HepG2 (cell line): Measurements from ENCODE around the gene ACP5. TPM values are rescaled to one million over a fixed set of nuclear protein-coding genes. Genes with fewer than 3 reads are reported as not detected.

ENCODE experiments used
- FOXA1 ChIP-seq, 2 experiments: fragments of 450-650 bp in 1 of 2; sonication (generic) in 1 of 2; formaldehyde crosslinking in 1 of 2; IDR thresholded peaks; 2 replicates each; pipeline versions ENCODE4 v1.4.0 to v1.6.1; 2016 to 2020; ENCODE audit warnings: missing genetic modification reagents in 1 of 2
- GMEB1 ChIP-seq: sonication (generic); formaldehyde crosslinking; IDR thresholded peaks from 2 replicates; pipeline ENCODE4 v1.5.1; 2020; ENCODE audit warnings: missing genetic modification reagents, mild to moderate bottlenecking, borderline replicate concordance
- NBN ChIP-seq: fragments of 450-650 bp; conservative IDR thresholded peaks from 2 replicates; pipeline ENCODE4 v1.6.1; 2017
- NCOA1 ChIP-seq: sonication (generic); formaldehyde crosslinking; IDR thresholded peaks from 2 replicates; pipeline ENCODE4 v1.9.0; 2021; ENCODE audit warnings: missing genetic modification reagents
- REXO4 ChIP-seq: sonication (generic); formaldehyde crosslinking; IDR thresholded peaks from 2 replicates; pipeline ENCODE4 v1.8.0; 2022; ENCODE audit warnings: missing genetic modification reagents, mild to moderate bottlenecking, borderline replicate concordance
- SMARCC2 ChIP-seq: fragments of 450-650 bp; IDR thresholded peaks from 2 replicates; pipeline ENCODE4 v1.6.1; 2017; ENCODE audit warnings: antibody characterized with exemption, mild to moderate bottlenecking
- TAF1 ChIP-seq: sonication (generic); formaldehyde crosslinking; IDR thresholded peaks from 2 replicates; pipeline ENCODE4 v1.4.0; 2020; ENCODE audit warnings: missing genetic modification reagents
- XBP1 ChIP-seq: sonication (generic); formaldehyde crosslinking; IDR thresholded peaks from 2 replicates; pipeline ENCODE4 v1.5.0; 2020; ENCODE audit warnings: missing genetic modification reagents
- ZFP36 ChIP-seq: fragments of 150-350 bp; IDR thresholded peaks from 2 replicates; pipeline ENCODE4 v1.6.1; 2018; ENCODE audit warnings: borderline replicate concordance, low read length, low read depth; ENCODE audit not compliant: partially characterized antibody
- ZFY ChIP-seq: sonication (generic); formaldehyde crosslinking; IDR thresholded peaks from 2 replicates; pipeline ENCODE4 v1.4.0; 2020; ENCODE audit warnings: missing genetic modification reagents
- ZHX2 ChIP-seq, 2 experiments: sonication (generic) in 1 of 2; formaldehyde crosslinking in 1 of 2; IDR thresholded peaks; 2 replicates each; pipeline versions ENCODE4 v1.6.1 to v1.9.0; 2014 to 2022; ENCODE audit warnings: antibody characterized with exemption in 1 of 2, borderline replicate concordance in 1 of 2, inconsistent platforms in 1 of 2, low read depth in 1 of 2, missing genetic modification reagents in 1 of 2
- ZNF160 ChIP-seq: sonication (generic); formaldehyde crosslinking; IDR thresholded peaks from 2 replicates; pipeline ENCODE4 v1.8.0; 2022; ENCODE audit warnings: mild to moderate bottlenecking, inconsistent platforms, missing genetic modification reagents
- ZNF317 ChIP-seq: sonication (generic); formaldehyde crosslinking; IDR thresholded peaks from 2 replicates; pipeline ENCODE4 v1.5.0; 2020; ENCODE audit warnings: mild to moderate bottlenecking, missing genetic modification reagents
- polyA plus RNA-seq, 8 experiments: library from polyadenylated mRNA; depleted of rRNA in 3 of 8; stranded (reverse) in 7 of 8; unstranded in 1 of 8; fragments of >200 nt; fragmentation: Illumina TruSeq in 4 of 8; extraction: Trizol in 4 of 8; gene quantifications; 2 replicates each; pipeline versions ENCODE4 v1.2.1 to v1.2.3, GENCODE V29; 2011 to 2016; ENCODE audit warnings: low read depth in 4 of 8, missing spikeins in 1 of 8, mixed read lengths in 1 of 8; ENCODE audit not compliant: insufficient read depth in 1 of 8
- total RNA-seq, 5 experiments: library from RNA; depleted of rRNA; stranded (reverse); fragments of >200 nt; fragmentation: Illumina TruSeq; extraction: Trizol; gene quantifications; 2 replicates each; pipeline ENCODE4 v1.2.3, GENCODE V29; 2016; ENCODE audit warnings: low read depth in 1 of 5
- TF ChIP-seq, protein P1 (sequence below): sonication (generic); formaldehyde crosslinking; IDR thresholded peaks from 2 replicates; pipeline ENCODE4 v1.4.0; 2020; ENCODE audit warnings: missing genetic modification reagents, borderline replicate concordance

ACP5 gene
- total and polyA plus RNA-seq, 2 of the 13 experiments (the other 11 are each of a cell fraction or from before 2014, with no cell fraction given): 1.3 to 6.7 TPM

DNA sequence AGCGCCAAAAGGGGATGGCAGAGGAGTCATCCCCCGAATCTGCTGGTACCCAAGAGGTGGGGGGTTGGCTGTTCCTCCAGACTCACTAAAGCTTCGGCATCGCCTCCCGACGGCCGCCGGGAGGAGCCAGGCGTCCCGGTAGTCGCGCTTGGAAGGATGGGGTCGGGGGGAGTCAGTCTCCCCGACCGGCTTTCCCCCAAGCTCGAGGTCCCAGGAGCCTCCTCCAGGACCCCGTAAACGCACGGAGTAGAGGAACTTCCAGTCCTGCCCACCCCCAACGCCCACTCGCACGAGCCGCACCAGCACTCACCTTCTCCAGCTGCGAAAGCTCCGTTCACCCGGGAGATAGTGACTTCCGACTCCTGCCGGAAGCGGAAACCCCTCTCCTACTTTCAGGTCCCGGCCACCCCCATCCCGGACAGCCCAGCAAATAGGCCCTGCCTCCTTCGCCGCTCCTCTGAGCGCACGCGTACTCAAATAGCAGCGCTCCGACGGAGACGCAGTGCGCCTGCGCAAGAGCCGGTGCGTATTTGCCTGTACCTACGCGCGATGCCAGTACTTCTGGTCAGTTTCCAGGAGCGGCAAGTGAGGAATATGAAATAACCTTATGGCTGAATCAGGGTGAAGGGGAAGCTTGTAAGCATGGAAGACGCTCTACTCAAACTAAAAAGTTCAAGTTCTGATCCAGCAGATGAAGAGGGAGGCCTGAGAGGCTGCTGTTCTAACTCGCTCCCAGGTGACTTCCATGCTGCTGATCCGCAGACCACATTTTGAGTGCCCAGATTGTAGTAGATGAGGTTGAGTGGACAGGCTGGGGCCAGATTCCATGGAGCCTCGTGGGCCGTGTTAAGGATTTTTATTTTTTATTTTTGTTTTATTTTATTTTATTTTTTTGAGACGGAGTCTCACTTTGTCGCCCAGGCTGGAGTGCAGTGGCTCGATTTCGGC, 18.3 kb downstream of the ACP5 start, which contains the start of gene ELOF1 (continued):
- TF ChIP-seq ZHX2 (IDR thresholded peaks at IDR 0.05; ENCODE audit: low read depth) (peak; percentile 8; the same call in 1 of the 2 replicates), ZHX2 (CRISPR knock-in tag; IDR thresholded peaks at IDR 0.05; ENCODE audit: borderline replicate concordance) (no peak), ZFY (CRISPR knock-in tag) (peak; percentile 64; the same call in 1 of the 2 replicates), ZNF160 (CRISPR knock-in tag) (no peak), REXO4 (CRISPR knock-in tag) (no peak), XBP1 (no peak), NCOA1 (CRISPR knock-in tag) (no peak), NBN (no peak), FOXA1 (IDR thresholded peaks at IDR 0.05) (peak; percentile 75), FOXA1 (CRISPR knock-in tag; IDR thresholded peaks at IDR 0.05) (peak; percentile 100), SMARCC2 (no peak), TAF1 (peak; percentile 73), ZNF317 (CRISPR knock-in tag) (0 out of 2 replicates have a peak, but pooled peaks have one; percentile 75), GMEB1 (CRISPR knock-in tag) (peak; percentile 68; the same call in 1 of the 2 replicates), ZFP36 (no peak)
- TF ChIP-seq, protein P1, sequence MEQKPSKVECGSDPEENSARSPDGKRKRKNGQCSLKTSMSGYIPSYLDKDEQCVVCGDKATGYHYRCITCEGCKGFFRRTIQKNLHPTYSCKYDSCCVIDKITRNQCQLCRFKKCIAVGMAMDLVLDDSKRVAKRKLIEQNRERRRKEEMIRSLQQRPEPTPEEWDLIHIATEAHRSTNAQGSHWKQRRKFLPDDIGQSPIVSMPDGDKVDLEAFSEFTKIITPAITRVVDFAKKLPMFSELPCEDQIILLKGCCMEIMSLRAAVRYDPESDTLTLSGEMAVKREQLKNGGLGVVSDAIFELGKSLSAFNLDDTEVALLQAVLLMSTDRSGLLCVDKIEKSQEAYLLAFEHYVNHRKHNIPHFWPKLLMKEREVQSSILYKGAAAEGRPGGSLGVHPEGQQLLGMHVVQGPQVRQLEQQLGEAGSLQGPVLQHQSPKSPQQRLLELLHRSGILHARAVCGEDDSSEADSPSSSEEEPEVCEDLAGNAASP (CRISPR knock-in tag): no peak
